ENCODE results near the gene AGK.

Gene AGK

DNA sequence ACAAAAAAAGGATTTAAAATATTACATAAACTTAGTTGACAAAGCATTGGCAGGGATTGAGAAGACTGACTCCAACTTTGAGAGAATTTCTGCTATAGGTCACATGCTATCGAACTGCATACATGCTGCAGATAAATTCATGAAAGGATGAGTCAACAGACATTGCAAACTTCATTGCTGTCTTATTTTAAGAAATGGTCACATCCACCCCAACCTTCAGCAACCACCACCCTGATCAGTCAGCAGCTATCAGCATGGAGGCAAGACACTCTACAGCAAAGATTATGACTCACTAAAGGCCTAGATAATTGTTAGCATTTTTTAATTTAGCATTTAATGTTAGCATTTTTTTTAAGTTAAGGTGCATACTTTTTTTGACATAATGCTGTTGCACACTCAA lies 73.6 kb downstream of the AGK start:
- H3K79me2 ChIP-seq (ENCODE audit: insufficient read depth, low read length) = no peaks in the 10 kb centered on the region
- no peaks in the 10 kb centered on the region; the same call in 1 of the 2 replicates for H3K9me2 ChIP-seq (replicated peaks; ENCODE audit: insufficient read depth, low read length)
- no peak overlapping the region for H3K27ac ChIP-seq (ENCODE audit: low read depth, low read length)
- no peak overlapping the region for H2AFZ ChIP-seq (ENCODE audit: low read depth, low read length, severe bottlenecking)
- no peak overlapping the region for H3K4me2 ChIP-seq (ENCODE audit: low read depth, low read length, poor library complexity, severe bottlenecking)
- no peaks in the 10 kb centered on the region for H3K27me3 ChIP-seq (ENCODE audit: low read length)
- H3K36me3 ChIP-seq (ENCODE audit: low read length) = no peaks in the 10 kb centered on the region
- no peak overlapping the region for H3K9ac ChIP-seq (ENCODE audit: low read length)
- no peaks in the 10 kb centered on the region for H3F3A ChIP-seq (ENCODE audit: insufficient read depth)
- no peak overlapping the region for H3K4me3 ChIP-seq (ENCODE audit: insufficient read depth, low read length, poor library complexity, severe bottlenecking)
- H3K9me3 ChIP-seq (ENCODE audit: insufficient read depth, low read length) = no peaks in the 10 kb centered on the region
- H4K20me1 ChIP-seq (ENCODE audit: low read depth, low read length) = no peaks in the 10 kb centered on the region
- no peak for TF ChIP-seq CTCF (IDR thresholded peaks at IDR 0.05; ENCODE audit: insufficient read depth, low read length, poor library complexity, severe bottlenecking)
- no peak for TF ChIP-seq EZH2phosphoT487 (conservative IDR thresholded peaks at IDR 0.05; ENCODE audit: low read length)

DNA sequence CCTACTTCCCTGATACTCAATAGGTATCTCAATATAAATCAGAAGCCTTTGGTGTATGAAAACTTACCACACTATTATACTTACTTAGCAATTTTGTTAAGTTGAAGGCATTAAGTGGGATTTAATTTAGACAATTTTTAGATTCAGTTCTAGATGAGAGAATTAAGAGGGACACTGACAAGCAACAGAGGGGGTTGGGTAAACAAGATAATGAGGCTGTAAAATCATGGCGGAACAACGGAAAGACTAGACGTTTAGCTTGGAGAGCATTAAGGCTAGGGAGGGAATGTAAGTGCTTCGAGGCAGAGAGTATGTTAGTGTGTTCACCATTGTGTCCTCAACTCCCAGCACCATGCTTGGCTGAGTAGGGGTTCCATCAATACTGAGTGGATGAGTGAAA lies 79.4 kb downstream of the AGK start:
- Histone ChIP-seq H3K36me3 (ENCODE audit: low read length) (no peaks in the 10 kb centered on the region), H3K9me3 (ENCODE audit: insufficient read depth, low read length) (no peaks in the 10 kb centered on the region), H2AFZ (ENCODE audit: low read depth, low read length, severe bottlenecking) (no peak overlapping the region), H3K9ac (ENCODE audit: low read length) (no peak overlapping the region), H3K9me2 (replicated peaks; ENCODE audit: insufficient read depth, low read length) (no peaks in the 10 kb centered on the region), H3K27ac (ENCODE audit: low read depth, low read length) (no peak overlapping the region), H3K4me2 (ENCODE audit: low read depth, low read length, poor library complexity, severe bottlenecking) (no peak overlapping the region), H4K20me1 (ENCODE audit: low read depth, low read length) (no peaks in the 10 kb centered on the region), H3F3A (ENCODE audit: insufficient read depth) (no peaks in the 10 kb centered on the region), H3K27me3 (ENCODE audit: low read length) (no peaks in the 10 kb centered on the region), H3K79me2 (ENCODE audit: insufficient read depth, low read length) (no peaks in the 10 kb centered on the region), H3K4me3 (ENCODE audit: insufficient read depth, low read length, poor library complexity, severe bottlenecking) (no peak overlapping the region)
- TF ChIP-seq EZH2phosphoT487 (conservative IDR thresholded peaks at IDR 0.05; ENCODE audit: low read length) = no peak
- TF ChIP-seq CTCF (IDR thresholded peaks at IDR 0.05; ENCODE audit: insufficient read depth, low read length, poor library complexity, severe bottlenecking) = no peak

DNA sequence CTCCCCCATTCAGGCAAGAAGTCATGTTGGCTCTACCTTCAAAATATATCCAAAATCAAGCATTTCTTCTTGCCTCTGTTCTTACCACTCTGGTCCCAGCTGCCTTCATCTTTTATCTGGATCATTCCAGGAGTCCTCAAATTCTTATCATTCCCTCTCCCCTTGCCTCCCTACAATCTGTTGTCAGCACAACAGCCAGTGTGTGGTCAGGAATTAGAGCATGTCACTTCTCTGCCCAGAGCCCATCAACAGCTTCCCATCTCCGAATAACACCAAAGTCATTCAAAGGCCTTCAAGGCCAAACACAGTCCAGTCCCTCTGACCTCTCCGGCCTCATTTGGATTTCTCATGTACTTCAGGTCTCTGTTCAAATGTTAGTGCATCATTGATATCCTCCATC lies 80.3 kb downstream of the AGK start:
- Histone ChIP-seq H3F3A (ENCODE audit: insufficient read depth) (no peaks in the 10 kb centered on the region), H3K27ac (ENCODE audit: low read depth, low read length) (no peak overlapping the region), H3K9me3 (ENCODE audit: insufficient read depth, low read length) (no peaks in the 10 kb centered on the region), H3K4me3 (ENCODE audit: insufficient read depth, low read length, poor library complexity, severe bottlenecking) (no peak overlapping the region), H3K79me2 (ENCODE audit: insufficient read depth, low read length) (no peaks in the 10 kb centered on the region), H3K36me3 (ENCODE audit: low read length) (no peaks in the 10 kb centered on the region), H2AFZ (ENCODE audit: low read depth, low read length, severe bottlenecking) (no peak overlapping the region), H3K27me3 (ENCODE audit: low read length) (no peaks in the 10 kb centered on the region), H4K20me1 (ENCODE audit: low read depth, low read length) (no peaks in the 10 kb centered on the region), H3K4me2 (ENCODE audit: low read depth, low read length, poor library complexity, severe bottlenecking) (no peak overlapping the region), H3K9ac (ENCODE audit: low read length) (no peak overlapping the region), H3K9me2 (replicated peaks; ENCODE audit: insufficient read depth, low read length) (no peaks in the 10 kb centered on the region)
- no peak for TF ChIP-seq CTCF (IDR thresholded peaks at IDR 0.05; ENCODE audit: insufficient read depth, low read length, poor library complexity, severe bottlenecking)
- TF ChIP-seq EZH2phosphoT487 (conservative IDR thresholded peaks at IDR 0.05; ENCODE audit: low read length) = no peak

DNA sequence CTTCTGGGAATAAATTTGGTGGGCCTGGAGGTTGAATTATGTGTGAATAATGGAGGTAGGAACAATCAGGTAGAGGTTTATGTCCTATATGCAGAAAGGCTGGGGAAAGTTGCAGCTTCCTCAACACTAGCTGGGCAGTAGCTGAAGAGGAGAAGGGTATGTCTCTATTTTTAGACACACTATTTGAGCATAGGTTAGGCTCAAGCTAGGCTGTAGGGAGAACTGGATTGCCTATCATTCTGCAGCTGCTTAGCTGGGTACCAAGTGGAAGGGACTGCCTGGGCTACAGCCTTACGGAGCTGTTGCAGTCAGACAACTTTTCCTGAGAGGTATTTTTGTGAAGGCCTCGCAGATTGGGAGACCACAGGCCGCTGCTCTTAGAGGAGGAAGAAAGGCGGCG lies 82.9 kb downstream of the AGK start:
- no peak for TF ChIP-seq EZH2phosphoT487 (conservative IDR thresholded peaks at IDR 0.05; ENCODE audit: low read length)
- TF ChIP-seq CTCF (IDR thresholded peaks at IDR 0.05; ENCODE audit: insufficient read depth, low read length, poor library complexity, severe bottlenecking) = no peak
- H2AFZ ChIP-seq (ENCODE audit: low read depth, low read length, severe bottlenecking) = no peak overlapping the region
- H3K9me2 ChIP-seq (replicated peaks; ENCODE audit: insufficient read depth, low read length) = no peaks in the 10 kb centered on the region

More for the DNA sequence above, 82.9 kb downstream of the AGK start:
- Histone ChIP-seq H3K4me3 (ENCODE audit: insufficient read depth, low read length, poor library complexity, severe bottlenecking) (no peak overlapping the region), H3K27ac (ENCODE audit: low read depth, low read length) (no peak overlapping the region), H3K79me2 (ENCODE audit: insufficient read depth, low read length) (no peaks in the 10 kb centered on the region), H3K4me2 (ENCODE audit: low read depth, low read length, poor library complexity, severe bottlenecking) (no peak overlapping the region), H3K36me3 (ENCODE audit: low read length) (no peaks in the 10 kb centered on the region), H3K9me3 (ENCODE audit: insufficient read depth, low read length) (no peaks in the 10 kb centered on the region), H3F3A (ENCODE audit: insufficient read depth) (no peaks in the 10 kb centered on the region), H4K20me1 (ENCODE audit: low read depth, low read length) (no peaks in the 10 kb centered on the region), H3K9ac (ENCODE audit: low read length) (no peak overlapping the region), H3K27me3 (ENCODE audit: low read length) (no peaks in the 10 kb centered on the region)

Data from SU-DHL-6 (cell line).